ENCODE measurements around the gene PLK2.

DNA sequence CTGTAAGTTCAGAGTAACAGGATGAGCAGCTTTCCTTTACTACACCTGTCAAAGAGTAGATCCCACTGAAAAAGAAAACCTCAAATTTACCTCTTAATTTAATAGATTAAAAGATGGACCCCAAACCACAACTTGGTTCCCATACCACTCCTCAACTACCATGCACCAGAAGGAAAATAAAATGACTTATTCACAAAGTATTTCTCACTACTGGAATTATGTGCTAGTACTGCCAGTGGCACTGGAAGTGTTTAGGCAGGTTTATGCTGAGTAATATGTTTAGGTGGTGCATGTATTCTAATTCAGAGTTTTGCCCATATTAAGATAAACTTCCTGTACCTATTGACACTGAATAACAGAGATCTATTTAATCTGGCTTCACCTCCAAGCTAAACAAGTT is 6.6 kb downstream of the PLK2 start:
- TF ChIP-seq, protein P1, sequence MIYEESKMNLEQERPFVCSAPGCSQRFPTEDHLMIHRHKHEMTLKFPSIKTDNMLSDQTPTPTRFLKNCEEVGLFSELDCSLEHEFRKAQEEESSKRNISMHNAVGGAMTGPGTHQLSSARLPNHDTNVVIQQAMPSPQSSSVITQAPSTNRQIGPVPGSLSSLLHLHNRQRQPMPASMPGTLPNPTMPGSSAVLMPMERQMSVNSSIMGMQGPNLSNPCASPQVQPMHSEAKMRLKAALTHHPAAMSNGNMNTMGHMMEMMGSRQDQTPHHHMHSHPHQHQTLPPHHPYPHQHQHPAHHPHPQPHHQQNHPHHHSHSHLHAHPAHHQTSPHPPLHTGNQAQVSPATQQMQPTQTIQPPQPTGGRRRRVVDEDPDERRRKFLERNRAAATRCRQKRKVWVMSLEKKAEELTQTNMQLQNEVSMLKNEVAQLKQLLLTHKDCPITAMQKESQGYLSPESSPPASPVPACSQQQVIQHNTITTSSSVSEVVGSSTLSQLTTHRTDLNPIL (CRISPR knock-in tag; IDR thresholded peaks at IDR 0.05; ENCODE audit: low read depth) = no peak
- TF ChIP-seq ZFP3 (CRISPR knock-in tag; IDR thresholded peaks at IDR 0.05) (no peak), ZNF70 (CRISPR knock-in tag; IDR thresholded peaks at IDR 0.05) (no peak), SNAI2 (CRISPR knock-in tag; IDR thresholded peaks at IDR 0.05) (no peak), OSR1 (CRISPR knock-in tag; IDR thresholded peaks at IDR 0.05) (no peak), ESRRG (CRISPR knock-in tag; IDR thresholded peaks at IDR 0.05) (no peak; the same call in 1 of the 2 replicates), RARB (CRISPR knock-in tag; IDR thresholded peaks at IDR 0.05) (0 out of 2 replicates have a peak, but pooled peaks have one; percentile 23)
- TF ChIP-seq, protein P2, sequence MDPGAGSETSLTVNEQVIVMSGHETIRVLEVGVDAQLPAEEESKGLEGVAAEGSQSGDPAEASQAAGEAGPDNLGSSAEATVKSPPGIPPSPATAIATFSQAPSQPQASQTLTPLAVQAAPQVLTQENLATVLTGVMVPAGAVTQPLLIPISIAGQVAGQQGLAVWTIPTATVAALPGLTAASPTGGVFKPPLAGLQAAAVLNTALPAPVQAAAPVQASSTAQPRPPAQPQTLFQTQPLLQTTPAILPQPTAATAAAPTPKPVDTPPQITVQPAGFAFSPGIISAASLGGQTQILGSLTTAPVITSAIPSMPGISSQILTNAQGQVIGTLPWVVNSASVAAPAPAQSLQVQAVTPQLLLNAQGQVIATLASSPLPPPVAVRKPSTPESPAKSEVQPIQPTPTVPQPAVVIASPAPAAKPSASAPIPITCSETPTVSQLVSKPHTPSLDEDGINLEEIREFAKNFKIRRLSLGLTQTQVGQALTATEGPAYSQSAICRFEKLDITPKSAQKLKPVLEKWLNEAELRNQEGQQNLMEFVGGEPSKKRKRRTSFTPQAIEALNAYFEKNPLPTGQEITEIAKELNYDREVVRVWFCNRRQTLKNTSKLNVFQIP (CRISPR knock-in tag; IDR thresholded peaks at IDR 0.05; ENCODE audit: borderline replicate concordance, low read depth) = no peak
- TF ChIP-seq, protein P3, sequence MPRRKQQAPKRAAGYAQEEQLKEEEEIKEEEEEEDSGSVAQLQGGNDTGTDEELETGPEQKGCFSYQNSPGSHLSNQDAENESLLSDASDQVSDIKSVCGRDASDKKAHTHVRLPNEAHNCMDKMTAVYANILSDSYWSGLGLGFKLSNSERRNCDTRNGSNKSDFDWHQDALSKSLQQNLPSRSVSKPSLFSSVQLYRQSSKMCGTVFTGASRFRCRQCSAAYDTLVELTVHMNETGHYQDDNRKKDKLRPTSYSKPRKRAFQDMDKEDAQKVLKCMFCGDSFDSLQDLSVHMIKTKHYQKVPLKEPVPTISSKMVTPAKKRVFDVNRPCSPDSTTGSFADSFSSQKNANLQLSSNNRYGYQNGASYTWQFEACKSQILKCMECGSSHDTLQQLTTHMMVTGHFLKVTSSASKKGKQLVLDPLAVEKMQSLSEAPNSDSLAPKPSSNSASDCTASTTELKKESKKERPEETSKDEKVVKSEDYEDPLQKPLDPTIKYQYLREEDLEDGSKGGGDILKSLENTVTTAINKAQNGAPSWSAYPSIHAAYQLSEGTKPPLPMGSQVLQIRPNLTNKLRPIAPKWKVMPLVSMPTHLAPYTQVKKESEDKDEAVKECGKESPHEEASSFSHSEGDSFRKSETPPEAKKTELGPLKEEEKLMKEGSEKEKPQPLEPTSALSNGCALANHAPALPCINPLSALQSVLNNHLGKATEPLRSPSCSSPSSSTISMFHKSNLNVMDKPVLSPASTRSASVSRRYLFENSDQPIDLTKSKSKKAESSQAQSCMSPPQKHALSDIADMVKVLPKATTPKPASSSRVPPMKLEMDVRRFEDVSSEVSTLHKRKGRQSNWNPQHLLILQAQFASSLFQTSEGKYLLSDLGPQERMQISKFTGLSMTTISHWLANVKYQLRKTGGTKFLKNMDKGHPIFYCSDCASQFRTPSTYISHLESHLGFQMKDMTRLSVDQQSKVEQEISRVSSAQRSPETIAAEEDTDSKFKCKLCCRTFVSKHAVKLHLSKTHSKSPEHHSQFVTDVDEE (CRISPR knock-in tag; IDR thresholded peaks at IDR 0.05) = no peak
- TF ChIP-seq, protein P4, sequence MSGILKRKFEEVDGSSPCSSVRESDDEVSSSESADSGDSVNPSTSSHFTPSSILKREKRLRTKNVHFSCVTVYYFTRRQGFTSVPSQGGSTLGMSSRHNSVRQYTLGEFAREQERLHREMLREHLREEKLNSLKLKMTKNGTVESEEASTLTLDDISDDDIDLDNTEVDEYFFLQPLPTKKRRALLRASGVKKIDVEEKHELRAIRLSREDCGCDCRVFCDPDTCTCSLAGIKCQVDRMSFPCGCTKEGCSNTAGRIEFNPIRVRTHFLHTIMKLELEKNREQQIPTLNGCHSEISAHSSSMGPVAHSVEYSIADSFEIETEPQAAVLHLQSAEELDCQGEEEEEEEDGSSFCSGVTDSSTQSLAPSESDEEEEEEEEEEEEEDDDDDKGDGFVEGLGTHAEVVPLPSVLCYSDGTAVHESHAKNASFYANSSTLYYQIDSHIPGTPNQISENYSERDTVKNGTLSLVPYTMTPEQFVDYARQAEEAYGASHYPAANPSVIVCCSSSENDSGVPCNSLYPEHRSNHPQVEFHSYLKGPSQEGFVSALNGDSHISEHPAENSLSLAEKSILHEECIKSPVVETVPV (CRISPR knock-in tag; IDR thresholded peaks at IDR 0.05) = 0 out of 2 replicates have a peak, but pooled peaks have one; percentile 6
